Fibroblast of pulmonary artery (primary cell): Measurements from ENCODE around the gene SENP8.
A peak's percentile ranks its signal among the peaks of the same experiment; 100 is the strongest.

ENCODE experiments used
- DNase-seq: peaks from one replicate; pipeline ENCODE4 v3.0.0-alpha.2; 2010; ENCODE audit warnings: low read depth
- H3K4me3 ChIP-seq: replicated peaks from 2 replicates; pipeline ENCODE4 v1.5.1; 2011; ENCODE audit warnings: low read depth, mild to moderate bottlenecking, control low read depth, low read length, moderate library complexity
- CTCF ChIP-seq: IDR thresholded peaks from 2 replicates; pipeline ENCODE4 v1.5.1; 2011; ENCODE audit warnings: mild to moderate bottlenecking, control low read depth, low read length, inconsistent platforms; ENCODE audit errors: missing control alignments

The SENP8 gene

GRCh38 chr15:72174551-72175165 lies 56.5 kb downstream of the SENP8 start:
- DNase-seq = no peak
- no peak for TF ChIP-seq CTCF
- H3K4me3 ChIP-seq = no peak overlapping the region

- no peak for DNase-seq
- H3K4me3 ChIP-seq = no peak overlapping the region
- TF ChIP-seq CTCF = no peak
Measured at GRCh38 chr15:72175186-72176044, 57.2 kb downstream of the SENP8 start.

GRCh38 chr15:72176159-72176558 lies 58.0 kb downstream of the SENP8 start:
- DNase-seq = no peak
- H3K4me3 ChIP-seq = no peak overlapping the region
- TF ChIP-seq CTCF = no peak

GRCh38 chr15:72176743-72177142 lies 58.5 kb downstream of the SENP8 start:
- DNase-seq = no peak

GRCh38 chr15:72178976-72179585 lies 60.9 kb downstream of the SENP8 start:
- no peak for TF ChIP-seq CTCF
- no peak for DNase-seq
- H3K4me3 ChIP-seq = no peak overlapping the region

More at GRCh38 chr15:72176743-72177142, 58.5 kb downstream of the SENP8 start:
- no peak overlapping the region for H3K4me3 ChIP-seq
- TF ChIP-seq CTCF = no peak

GRCh38 chr15:72179950-72180581 lies 61.9 kb downstream of the SENP8 start:
- H3K4me3 ChIP-seq = no peak overlapping the region
- TF ChIP-seq CTCF = no peak
- peak; percentile 17 for DNase-seq
